Hepatocyte (in vitro differentiated cells): Measurements from ENCODE around the gene OPN1MW3.
"Not testable (repeated sequence)": the region's sequence is repeated elsewhere in the genome, so short reads cannot be mapped to it uniquely, and the experiment has no call there.

Source experiments
- EZH2 ChIP-seq: fragments of 200-600 bp; sonication (generic); IDR thresholded peaks from 2 replicates; pipeline ENCODE4 v1.6.1; 2016; ENCODE audit warnings: antibody characterized with exemption, mild to moderate bottlenecking, borderline replicate concordance
- EZH2phosphoT487 ChIP-seq: fragments of 200-600 bp; sonication (generic); IDR thresholded peaks from one replicate; pipeline ENCODE4 v1.6.1; 2018; ENCODE audit warnings: antibody characterized with exemption, mild to moderate bottlenecking, low read depth, moderate library complexity; ENCODE audit not compliant: unreplicated experiment, severe bottlenecking
- TF ChIP-seq, protein P1 (sequence below): fragments of 200-600 bp; sonication (generic); IDR thresholded peaks from 2 replicates; pipeline ENCODE4 v1.5.1; 2016; ENCODE audit warnings: antibody characterized with exemption, mild to moderate bottlenecking; ENCODE audit not compliant: poor library complexity

DNA sequence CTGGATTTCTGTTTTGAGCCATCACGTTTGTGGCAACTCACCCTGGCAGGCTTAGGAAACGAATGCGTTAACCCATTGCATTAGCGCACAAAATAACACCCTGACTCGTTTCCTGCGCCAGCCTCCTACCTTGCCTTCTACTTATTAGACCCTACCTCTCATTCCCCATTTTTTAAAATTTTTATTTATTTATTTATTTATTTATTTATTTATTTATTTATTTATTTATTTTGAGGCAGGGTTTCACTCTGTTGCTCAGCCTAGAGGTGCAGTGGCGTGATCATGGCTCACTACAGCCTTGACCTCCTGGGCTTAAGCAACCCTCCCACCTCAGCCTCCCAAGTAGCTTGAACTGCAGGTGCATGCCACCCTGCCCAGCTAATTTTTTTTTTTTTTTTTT is 45.6 kb downstream of the OPN1MW3 start:
- TF ChIP-seq, protein P1, sequence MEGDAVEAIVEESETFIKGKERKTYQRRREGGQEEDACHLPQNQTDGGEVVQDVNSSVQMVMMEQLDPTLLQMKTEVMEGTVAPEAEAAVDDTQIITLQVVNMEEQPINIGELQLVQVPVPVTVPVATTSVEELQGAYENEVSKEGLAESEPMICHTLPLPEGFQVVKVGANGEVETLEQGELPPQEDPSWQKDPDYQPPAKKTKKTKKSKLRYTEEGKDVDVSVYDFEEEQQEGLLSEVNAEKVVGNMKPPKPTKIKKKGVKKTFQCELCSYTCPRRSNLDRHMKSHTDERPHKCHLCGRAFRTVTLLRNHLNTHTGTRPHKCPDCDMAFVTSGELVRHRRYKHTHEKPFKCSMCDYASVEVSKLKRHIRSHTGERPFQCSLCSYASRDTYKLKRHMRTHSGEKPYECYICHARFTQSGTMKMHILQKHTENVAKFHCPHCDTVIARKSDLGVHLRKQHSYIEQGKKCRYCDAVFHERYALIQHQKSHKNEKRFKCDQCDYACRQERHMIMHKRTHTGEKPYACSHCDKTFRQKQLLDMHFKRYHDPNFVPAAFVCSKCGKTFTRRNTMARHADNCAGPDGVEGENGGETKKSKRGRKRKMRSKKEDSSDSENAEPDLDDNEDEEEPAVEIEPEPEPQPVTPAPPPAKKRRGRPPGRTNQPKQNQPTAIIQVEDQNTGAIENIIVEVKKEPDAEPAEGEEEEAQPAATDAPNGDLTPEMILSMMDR = not testable (repeated sequence)
- not testable (repeated sequence) for TF ChIP-seq EZH2, EZH2phosphoT487
